KMS-11 (cell line): ENCODE results near the gene GRIP1.

ENCODE experiments used
- H2AFZ ChIP-seq: fragments of 200-600 bp; sonication (generic); 2 replicates; pipeline ENCODE4 v1.6.1; 2016; ENCODE audit warnings: antibody characterized with exemption, mixed run types, low read depth
- H3K27ac ChIP-seq: fragments of 200-600 bp; sonication (generic); 2 replicates; pipeline ENCODE4 v1.6.1; 2016; ENCODE audit warnings: mild to moderate bottlenecking, mixed run types
- H3K27me3 ChIP-seq: fragments of 200-600 bp; sonication (generic); 2 replicates; pipeline ENCODE4 v1.6.1; 2017; ENCODE audit warnings: mild to moderate bottlenecking, low read depth, mixed run types, moderate library complexity; ENCODE audit not compliant: insufficient read depth
- H3K36me3 ChIP-seq: fragments of 200-600 bp; sonication (generic); 2 replicates; pipeline ENCODE4 v1.6.1; 2017; ENCODE audit warnings: mild to moderate bottlenecking, mixed run types; ENCODE audit not compliant: insufficient read depth
- H3K4me1 ChIP-seq: fragments of 200-600 bp; sonication (generic); 2 replicates; pipeline ENCODE4 v1.6.1; 2016; ENCODE audit warnings: mild to moderate bottlenecking, low read depth, mixed run types; ENCODE audit not compliant: poor library complexity, severe bottlenecking
- H3K4me2 ChIP-seq: fragments of 200-600 bp; sonication (generic); 2 replicates; pipeline ENCODE4 v1.7.0; 2016; ENCODE audit warnings: mild to moderate bottlenecking, mixed run types
- H3K4me3 ChIP-seq: fragments of 200-600 bp; sonication (generic); IDR thresholded peaks from 2 replicates; pipeline ENCODE4 v1.6.1; 2017; ENCODE audit warnings: low read depth, low read length, mixed read lengths; ENCODE audit not compliant: insufficient read depth
- H3K79me2 ChIP-seq: fragments of 200-600 bp; sonication (generic); 2 replicates; pipeline ENCODE4 v1.6.1; 2016; ENCODE audit warnings: low read depth, mixed run types; ENCODE audit not compliant: insufficient read depth
- H3K9ac ChIP-seq: fragments of 200-600 bp; sonication (generic); 2 replicates; pipeline ENCODE4 v1.6.1; 2016; ENCODE audit warnings: mild to moderate bottlenecking, mixed run types
- H4K20me1 ChIP-seq: fragments of 200-600 bp; sonication (generic); 2 replicates; pipeline ENCODE4 v1.6.1; 2016; ENCODE audit warnings: mild to moderate bottlenecking, mixed run types; ENCODE audit not compliant: insufficient read depth
- TF ChIP-seq, protein P1 (sequence below): fragments of 200-600 bp; sonication (generic); conservative IDR thresholded peaks from 2 replicates; pipeline ENCODE4 v1.6.1; 2017; ENCODE audit warnings: low read depth, mild to moderate bottlenecking, antibody characterized with exemption, low read length, moderate library complexity, mixed read lengths

GRIP1 gene

DNA sequence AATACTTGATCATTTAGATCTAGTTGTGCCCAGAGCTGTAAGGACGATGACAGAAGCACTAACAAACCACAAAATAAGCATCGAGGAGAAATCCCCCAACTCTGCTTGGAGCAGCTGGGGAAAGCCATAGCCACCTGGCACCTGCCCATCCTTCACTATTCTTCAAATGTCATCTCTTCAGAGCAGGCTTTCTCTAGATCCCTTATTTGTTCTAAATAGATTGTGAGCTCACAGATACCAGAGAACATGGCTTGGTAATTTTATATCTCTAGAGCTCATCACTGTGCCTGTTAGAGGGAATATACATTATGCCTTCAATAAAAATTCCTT lies 50.9 kb downstream of the GRIP1 start:
- Histone ChIP-seq H3K4me3 (no peak overlapping the region), H3K27ac (no peak overlapping the region), H2AFZ (no peak overlapping the region)

DNA sequence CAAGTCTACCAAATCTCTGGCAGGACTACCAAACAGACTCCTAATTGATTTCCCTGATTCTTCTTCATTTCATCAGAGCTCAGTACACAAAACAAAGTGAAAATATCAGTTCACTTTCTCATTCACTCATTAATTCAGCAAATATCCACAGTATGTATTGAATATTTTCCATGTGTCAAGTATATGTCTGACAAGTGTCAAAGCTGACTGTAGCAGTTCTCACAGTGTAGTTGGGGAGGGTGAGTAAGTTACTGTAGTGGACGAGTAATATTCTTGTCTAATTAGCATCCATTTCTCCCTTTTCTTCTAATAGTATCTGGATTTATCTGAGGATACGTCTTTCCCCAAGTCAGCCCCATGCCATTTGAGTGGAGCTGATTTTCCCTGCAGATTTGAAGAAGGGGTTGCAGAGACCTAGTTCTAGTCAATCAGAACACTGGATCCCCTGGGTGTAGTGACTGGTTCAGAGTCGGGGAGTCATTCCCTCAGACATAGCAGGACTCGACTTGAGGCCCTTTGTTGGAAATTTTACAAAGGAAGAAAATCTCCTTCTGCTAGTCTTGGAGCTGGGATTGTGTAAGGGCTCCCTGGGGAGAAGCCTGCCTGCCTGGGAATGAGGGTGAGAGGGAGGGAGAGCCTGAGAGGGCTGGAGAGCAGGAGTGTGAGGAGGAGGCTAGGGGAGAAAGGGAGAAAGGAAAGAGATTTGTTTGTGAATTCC lies 51.4 kb downstream of the GRIP1 start:
- no peak overlapping the region for H2AFZ ChIP-seq
- TF ChIP-seq, protein P1, sequence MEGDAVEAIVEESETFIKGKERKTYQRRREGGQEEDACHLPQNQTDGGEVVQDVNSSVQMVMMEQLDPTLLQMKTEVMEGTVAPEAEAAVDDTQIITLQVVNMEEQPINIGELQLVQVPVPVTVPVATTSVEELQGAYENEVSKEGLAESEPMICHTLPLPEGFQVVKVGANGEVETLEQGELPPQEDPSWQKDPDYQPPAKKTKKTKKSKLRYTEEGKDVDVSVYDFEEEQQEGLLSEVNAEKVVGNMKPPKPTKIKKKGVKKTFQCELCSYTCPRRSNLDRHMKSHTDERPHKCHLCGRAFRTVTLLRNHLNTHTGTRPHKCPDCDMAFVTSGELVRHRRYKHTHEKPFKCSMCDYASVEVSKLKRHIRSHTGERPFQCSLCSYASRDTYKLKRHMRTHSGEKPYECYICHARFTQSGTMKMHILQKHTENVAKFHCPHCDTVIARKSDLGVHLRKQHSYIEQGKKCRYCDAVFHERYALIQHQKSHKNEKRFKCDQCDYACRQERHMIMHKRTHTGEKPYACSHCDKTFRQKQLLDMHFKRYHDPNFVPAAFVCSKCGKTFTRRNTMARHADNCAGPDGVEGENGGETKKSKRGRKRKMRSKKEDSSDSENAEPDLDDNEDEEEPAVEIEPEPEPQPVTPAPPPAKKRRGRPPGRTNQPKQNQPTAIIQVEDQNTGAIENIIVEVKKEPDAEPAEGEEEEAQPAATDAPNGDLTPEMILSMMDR, result no peak
- no peaks in the 10 kb centered on the region for H3K36me3 ChIP-seq
- H3K9ac ChIP-seq, result no peak overlapping the region
- H3K4me2 ChIP-seq, result no peak overlapping the region
- peaks cover 4% of the 10 kb centered on the region for H3K4me1 ChIP-seq
- no peaks in the 10 kb centered on the region for H3K79me2 ChIP-seq
- no peak overlapping the region for H3K4me3 ChIP-seq
- no peaks in the 10 kb centered on the region for H3K27me3 ChIP-seq
- H4K20me1 ChIP-seq, result no peaks in the 10 kb centered on the region
- H3K27ac ChIP-seq, result no peak overlapping the region

More for the DNA sequence above, 50.9 kb downstream of the GRIP1 start:
- Histone ChIP-seq H3K36me3 (no peaks in the 10 kb centered on the region), H3K4me1 (peaks cover 4% of the 10 kb centered on the region), H3K79me2 (no peaks in the 10 kb centered on the region), H3K4me2 (no peak overlapping the region), H3K27me3 (no peaks in the 10 kb centered on the region), H3K9ac (no peak overlapping the region), H4K20me1 (no peaks in the 10 kb centered on the region)
- TF ChIP-seq, protein P1, result no peak

DNA sequence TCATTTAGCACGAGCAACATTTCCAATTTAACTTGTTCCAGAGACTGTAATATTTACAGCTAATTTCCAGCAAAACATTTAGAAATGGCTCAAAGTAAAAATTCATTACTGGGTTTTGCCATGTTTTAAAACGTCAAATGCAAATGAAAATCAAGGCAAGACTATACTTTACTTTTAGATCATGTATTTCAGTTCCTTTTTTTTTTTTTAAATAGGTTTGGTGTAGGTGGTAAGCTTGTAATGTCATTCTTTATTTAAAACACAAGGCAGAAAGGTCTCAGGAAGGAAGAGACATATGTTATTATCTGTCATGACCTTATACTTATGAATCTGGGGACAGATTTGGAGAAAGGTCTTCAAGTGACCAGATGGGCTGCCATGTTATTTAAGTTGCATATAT lies 54.1 kb downstream of the GRIP1 start:
- Histone ChIP-seq H2AFZ (no peak overlapping the region), H3K4me1 (peaks cover 3% of the 10 kb centered on the region), H3K4me3 (no peak overlapping the region), H3K9ac (no peak overlapping the region), H4K20me1 (no peaks in the 10 kb centered on the region), H3K27me3 (no peaks in the 10 kb centered on the region), H3K27ac (no peak overlapping the region), H3K4me2 (no peak overlapping the region), H3K36me3 (no peaks in the 10 kb centered on the region), H3K79me2 (no peaks in the 10 kb centered on the region)
- TF ChIP-seq, protein P1, result no peak

DNA sequence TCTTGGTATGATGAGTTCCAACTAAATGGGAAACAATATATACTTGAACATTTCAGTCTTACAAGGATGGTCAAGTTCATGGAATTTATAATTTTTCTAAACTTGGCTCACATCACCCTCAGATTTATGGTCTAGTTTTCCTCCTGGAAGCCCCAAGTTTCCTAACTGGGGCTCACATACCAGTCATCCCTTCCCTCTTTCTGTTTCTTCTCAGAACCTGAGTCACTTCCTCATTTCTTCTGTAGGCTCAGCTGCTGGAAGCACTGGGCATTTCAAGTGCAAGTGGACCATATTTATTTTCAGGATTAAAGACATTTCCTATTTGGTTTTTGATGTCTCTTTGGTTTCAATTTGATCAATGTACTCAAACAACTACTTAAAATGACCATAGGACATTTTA lies 55.4 kb downstream of the GRIP1 start:
- no peaks in the 10 kb centered on the region for H3K4me1 ChIP-seq
- no peaks in the 10 kb centered on the region for H4K20me1 ChIP-seq
- no peak overlapping the region for H3K4me3 ChIP-seq
- no peaks in the 10 kb centered on the region for H3K79me2 ChIP-seq
- no peaks in the 10 kb centered on the region for H3K36me3 ChIP-seq
- TF ChIP-seq, protein P1, result no peak
- no peak overlapping the region for H2AFZ ChIP-seq
- no peak overlapping the region for H3K27ac ChIP-seq
- H3K27me3 ChIP-seq, result no peaks in the 10 kb centered on the region
- H3K4me2 ChIP-seq, result no peak overlapping the region
- H3K9ac ChIP-seq, result no peak overlapping the region
